Thyroid gland (tissue), 4 donors: ENCODE results near the gene KCNIP1.

Source experiments
- CTCF ChIP-seq, 6 experiments: fragments of 200-600 bp in 3 of 6; fragments of 450-650 bp in 3 of 6; sonication (generic) in 3 of 6; IDR thresholded peaks; one replicate each; pipeline ENCODE4 v1.5.1; 2016 to 2019; ENCODE audit warnings: antibody characterized with exemption in 6 of 6, mild to moderate bottlenecking in 2 of 6, inconsistent platforms in 1 of 6, moderate library complexity in 1 of 6
- POLR2A ChIP-seq, 2 donors: fragments of 450-650 bp; IDR thresholded peaks; one replicate each; pipeline ENCODE4 v1.6.1; 2017; ENCODE audit warnings: antibody characterized with exemption in 2 of 2, mild to moderate bottlenecking in 2 of 2, moderate library complexity in 1 of 2

- TF ChIP-seq CTCF (IDR thresholded peaks at IDR 0.05) = no peak
- no peak for TF ChIP-seq POLR2A (IDR thresholded peaks at IDR 0.05)
These were observed 4.9 kb upstream of the KCNIP1 start for GRCh38 chr5:170498811-170499351.
